DOHH2 (cell line): ENCODE results near the gene PDZD4.

Experiments used
- EZH2phosphoT487 ChIP-seq: fragments of 200-600 bp; sonication (generic); IDR thresholded peaks from 2 replicates; pipeline ENCODE4 v1.6.1; 2017; ENCODE audit warnings: borderline replicate concordance, mild to moderate bottlenecking, antibody characterized with exemption, low read length, moderate library complexity, mixed read lengths
- TF ChIP-seq, protein P1 (sequence below): fragments of 200-600 bp; sonication (generic); IDR thresholded peaks from one replicate; pipeline ENCODE4 v1.5.1; 2014; ENCODE audit warnings: antibody characterized with exemption, mild to moderate bottlenecking, low read depth, low read length; ENCODE audit not compliant: poor library complexity, severe bottlenecking

DNA sequence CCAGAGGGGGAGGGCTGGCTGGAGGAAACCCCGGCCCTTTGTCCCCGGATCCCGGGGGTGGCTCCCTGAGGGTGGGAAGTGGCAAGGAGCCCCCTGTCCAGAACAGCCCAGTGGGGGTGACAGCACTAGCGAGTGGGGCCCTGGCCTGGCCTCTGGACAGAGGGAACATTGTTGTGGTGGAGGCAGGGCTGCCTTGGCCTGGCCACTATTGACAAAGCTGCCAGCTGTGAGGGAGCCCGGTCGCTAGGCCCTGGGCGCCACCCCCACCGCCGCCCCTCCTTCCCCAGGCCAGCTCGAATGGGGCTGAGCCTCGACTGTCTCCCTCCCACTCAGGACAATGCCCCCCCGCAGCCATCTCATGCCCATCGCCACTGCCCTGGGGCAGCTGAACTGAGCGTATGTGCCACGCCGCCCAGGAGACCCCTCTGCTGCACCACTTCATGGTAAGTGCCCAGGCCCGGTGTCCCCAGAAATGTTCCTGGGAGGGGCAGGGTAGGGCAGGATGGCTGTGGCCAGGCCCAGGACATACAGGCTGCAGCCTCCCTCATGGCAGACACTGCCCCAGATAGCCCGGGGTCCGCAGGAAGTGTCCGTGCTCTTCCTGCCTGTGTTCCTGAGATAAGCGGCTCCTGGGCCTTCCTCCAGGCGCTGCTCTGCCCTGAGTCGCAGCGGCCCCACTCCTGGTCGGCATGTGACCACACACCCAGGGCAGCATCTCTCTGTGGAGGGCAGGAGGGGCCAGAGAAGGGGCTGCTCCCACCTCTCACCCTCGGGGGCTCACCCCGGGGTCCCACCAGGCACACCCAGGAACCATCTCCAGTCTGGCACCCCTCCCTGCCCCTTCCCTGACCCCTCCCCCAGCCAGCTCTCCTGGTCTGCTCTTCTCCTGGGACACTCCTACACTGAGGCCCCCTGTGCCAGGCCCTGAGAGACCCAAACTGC lies 64.9 kb downstream of the PDZD4 start:
- TF ChIP-seq, protein P1, sequence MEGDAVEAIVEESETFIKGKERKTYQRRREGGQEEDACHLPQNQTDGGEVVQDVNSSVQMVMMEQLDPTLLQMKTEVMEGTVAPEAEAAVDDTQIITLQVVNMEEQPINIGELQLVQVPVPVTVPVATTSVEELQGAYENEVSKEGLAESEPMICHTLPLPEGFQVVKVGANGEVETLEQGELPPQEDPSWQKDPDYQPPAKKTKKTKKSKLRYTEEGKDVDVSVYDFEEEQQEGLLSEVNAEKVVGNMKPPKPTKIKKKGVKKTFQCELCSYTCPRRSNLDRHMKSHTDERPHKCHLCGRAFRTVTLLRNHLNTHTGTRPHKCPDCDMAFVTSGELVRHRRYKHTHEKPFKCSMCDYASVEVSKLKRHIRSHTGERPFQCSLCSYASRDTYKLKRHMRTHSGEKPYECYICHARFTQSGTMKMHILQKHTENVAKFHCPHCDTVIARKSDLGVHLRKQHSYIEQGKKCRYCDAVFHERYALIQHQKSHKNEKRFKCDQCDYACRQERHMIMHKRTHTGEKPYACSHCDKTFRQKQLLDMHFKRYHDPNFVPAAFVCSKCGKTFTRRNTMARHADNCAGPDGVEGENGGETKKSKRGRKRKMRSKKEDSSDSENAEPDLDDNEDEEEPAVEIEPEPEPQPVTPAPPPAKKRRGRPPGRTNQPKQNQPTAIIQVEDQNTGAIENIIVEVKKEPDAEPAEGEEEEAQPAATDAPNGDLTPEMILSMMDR: no peak
- no peak for TF ChIP-seq EZH2phosphoT487
